ENCODE data around the gene PCDHB1.
"Not testable (repeated sequence)": the region's sequence is repeated elsewhere in the genome, so short reads cannot be mapped to it uniquely, and the experiment has no call there.

PCDHB1 gene

GRCh38 chr5:141084487-141084989, 33.4 kb downstream of the PCDHB1 start:
- peak; percentile 17 for DNase-seq

DNA sequence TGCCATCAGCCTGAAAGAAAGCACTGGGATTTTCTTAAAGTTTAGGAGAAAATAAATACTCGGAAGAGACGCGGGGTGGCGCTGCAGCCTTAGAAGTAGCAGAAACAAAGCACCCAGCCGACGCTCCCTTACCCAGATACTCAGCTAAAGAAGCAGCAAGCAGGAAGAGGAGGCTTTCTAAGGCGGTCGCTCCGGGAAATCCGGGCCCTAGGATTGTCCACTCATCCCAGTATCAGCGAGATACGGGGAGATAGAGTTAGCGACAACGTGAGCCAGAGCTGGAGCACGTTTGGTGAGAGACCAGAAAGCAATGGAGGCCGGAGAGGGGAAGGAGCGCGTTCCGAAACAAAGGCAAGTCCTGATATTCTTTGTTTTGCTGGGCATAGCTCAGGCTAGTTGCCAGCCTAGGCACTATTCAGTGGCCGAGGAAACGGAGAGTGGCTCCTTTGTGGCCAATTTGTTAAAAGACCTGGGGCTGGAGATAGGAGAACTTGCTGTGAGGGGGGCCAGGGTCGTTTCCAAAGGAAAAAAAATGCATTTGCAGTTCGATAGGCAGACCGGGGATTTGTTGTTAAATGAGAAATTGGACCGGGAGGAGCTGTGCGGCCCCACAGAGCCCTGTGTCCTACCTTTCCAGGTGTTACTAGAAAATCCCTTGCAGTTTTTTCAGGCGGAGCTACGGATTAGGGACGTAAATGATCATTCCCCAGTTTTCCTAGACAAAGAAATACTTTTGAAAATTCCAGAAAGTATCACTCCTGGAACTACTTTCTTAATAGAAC, 43.5 kb downstream of the PCDHB1 start, which contains the start of gene PCDHB2:
Gene PCDHB2, plus strand, starts transcription at position 135 of the 782 bp plus-strand sequence. Its CDS starts 176 bp downstream, at position 311.
- peak; percentile 65 for DNase-seq

DNA sequence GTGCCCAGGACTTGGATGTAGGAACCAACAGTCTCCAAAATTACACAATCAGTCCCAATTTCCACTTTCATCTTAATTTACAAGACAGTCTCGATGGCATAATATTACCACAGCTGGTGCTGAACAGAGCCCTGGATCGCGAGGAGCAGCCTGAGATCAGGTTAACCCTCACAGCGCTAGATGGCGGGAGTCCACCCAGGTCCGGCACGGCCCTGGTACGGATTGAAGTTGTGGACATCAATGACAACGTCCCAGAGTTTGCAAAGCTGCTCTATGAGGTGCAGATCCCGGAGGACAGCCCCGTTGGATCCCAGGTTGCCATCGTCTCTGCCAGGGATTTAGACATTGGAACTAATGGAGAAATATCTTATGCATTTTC, 44.1 kb downstream of the PCDHB1 start:
- DNase-seq = no peak

- DNase-seq = not testable (repeated sequence)
Observed at GRCh38 chr5:141096181-141096580, 45.0 kb downstream of the PCDHB1 start.

DNA sequence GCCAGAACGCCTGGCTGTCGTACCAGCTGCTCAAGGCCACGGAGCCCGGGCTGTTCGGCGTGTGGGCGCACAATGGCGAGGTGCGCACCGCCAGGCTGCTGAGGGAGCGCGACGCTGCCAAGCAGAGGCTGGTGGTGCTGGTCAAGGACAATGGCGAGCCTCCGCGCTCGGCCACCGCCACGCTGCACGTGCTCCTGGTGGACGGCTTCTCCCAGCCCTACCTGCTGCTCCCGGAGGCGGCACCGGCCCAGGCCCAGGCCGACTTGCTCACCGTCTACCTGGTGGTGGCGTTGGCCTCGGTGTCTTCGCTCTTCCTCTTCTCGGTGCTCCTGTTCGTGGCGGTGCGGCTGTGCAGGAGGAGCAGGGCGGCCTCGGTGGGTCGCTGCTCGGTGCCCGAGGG, 45.4 kb downstream of the PCDHB1 start:
- not testable (repeated sequence) for DNase-seq

DNA sequence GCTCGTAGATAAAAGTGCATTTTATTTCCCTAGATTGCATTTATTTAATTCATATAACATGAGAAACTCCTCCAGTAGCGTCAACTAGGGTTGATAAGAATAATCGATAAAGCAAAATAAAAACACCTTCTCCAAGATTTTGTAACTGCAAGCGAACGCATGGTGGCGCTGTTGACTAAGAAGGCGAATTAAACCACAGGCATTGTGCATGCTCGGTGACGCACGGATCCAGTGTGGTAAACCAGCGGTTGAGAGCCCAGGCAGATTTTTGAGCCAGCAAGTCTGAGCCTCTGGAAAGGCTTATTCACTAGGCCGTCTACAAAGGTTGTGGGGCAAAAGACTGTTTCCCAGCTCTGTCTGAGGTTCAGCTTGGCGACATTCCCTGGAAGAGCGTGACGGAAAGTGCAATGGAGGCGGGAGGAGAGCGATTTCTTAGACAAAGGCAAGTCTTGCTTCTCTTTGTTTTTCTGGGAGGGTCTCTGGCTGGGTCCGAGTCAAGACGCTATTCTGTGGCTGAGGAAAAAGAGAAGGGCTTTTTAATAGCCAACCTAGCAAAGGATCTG, 49.1 kb downstream of the PCDHB1 start, which contains the start of gene PCDHB3:
Gene PCDHB3, plus strand, starts transcription at position 231 of the 563 bp plus-strand sequence. Its CDS starts 177 bp downstream, at position 408.
- DNase-seq = peak; percentile 24

DNA sequence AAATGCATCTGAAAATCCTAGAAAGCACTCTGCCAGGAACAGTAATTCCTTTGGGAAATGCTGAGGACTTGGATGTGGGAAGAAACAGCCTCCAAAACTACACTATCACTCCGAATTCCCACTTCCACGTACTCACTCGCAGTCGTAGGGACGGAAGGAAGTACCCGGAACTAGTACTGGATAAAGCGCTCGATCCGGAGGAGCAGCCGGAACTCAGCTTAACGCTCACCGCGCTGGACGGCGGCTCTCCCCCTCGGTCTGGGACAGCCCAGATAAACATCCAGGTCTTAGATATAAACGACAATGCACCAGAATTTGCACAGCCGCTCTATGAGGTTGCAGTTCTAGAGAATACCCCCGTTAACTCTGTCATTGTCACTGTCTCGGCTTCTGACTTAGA, 49.9 kb downstream of the PCDHB1 start:
- DNase-seq = no peak

- not testable (repeated sequence) for DNase-seq
Observed at GRCh38 chr5:141102070-141102469, 50.9 kb downstream of the PCDHB1 start.

DNA sequence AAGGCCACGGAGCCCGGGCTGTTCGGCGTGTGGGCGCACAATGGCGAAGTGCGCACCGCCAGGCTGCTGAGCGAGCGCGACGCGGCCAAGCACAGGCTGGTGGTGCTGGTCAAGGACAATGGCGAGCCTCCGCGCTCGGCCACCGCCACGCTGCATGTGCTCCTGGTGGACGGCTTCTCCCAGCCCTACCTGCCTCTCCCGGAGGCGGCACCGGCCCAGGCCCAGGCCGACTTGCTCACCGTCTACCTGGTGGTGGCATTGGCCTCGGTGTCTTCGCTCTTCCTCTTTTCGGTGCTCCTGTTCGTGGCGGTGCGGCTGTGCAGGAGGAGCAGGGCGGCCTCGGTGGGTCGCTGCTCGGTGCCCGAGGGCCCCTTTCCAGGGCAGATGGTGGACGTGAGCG, 51.3 kb downstream of the PCDHB1 start:
- not testable (repeated sequence) for DNase-seq

DNA sequence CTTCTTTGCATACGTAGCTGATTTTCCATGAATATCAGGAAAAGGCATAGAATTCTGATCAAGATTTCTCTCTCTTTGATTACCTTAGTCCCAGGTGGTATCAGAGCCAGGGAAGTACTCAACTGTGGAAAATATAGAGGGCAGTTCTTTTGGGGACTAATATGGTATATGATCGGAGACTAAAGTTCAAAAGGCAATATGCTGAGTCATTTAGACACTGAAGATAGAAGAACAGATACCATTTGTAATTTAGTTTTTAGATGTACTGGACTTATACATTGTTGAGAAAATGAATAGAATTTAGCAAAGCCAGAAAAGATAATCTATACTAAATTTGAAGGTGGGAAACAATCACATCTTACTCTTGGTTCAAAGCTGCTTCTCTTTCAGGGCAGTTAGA, 54.2 kb downstream of the PCDHB1 start:
- no peak for DNase-seq

All from NCI-H2029 treated with DMSO at 0.1 percent for 48 hours (cell line).